Measurements from ENCODE around the gene ZNF19.
A peak's percentile ranks its signal among the peaks of the same experiment; 100 is the strongest.
"Not testable (repeated sequence)": the region's sequence is repeated elsewhere in the genome, so short reads cannot be mapped to it uniquely, and the experiment has no call there.

ZNF19 gene

GRCh38 chr16:71489122-71489521, at the start of gene ZNF19:
ZNF19 (minus strand) TSS chr16:71489324; CDS start chr16:71482114, 7,210 bp downstream.
- DNase-seq (ENCODE audit: low read depth in 2 of 2), result no peak

GRCh38 chr16:71537643-71538042, 48.5 kb upstream of the ZNF19 start:
- peak in 1 of 2 donors; percentile 10 for DNase-seq (ENCODE audit: low read depth in 2 of 2)

GRCh38 chr16:71536752-71537499, 47.8 kb upstream of the ZNF19 start:
- no peak for DNase-seq (ENCODE audit: low read depth in 2 of 2)

- no peak for DNase-seq (ENCODE audit: low read depth in 2 of 2)
Measured at GRCh38 chr16:71532366-71532765, 43.2 kb upstream of the ZNF19 start.

GRCh38 chr16:71528863-71529262, 39.7 kb upstream of the ZNF19 start:
- no peak for DNase-seq (ENCODE audit: low read depth in 2 of 2)

- no peak for DNase-seq (ENCODE audit: low read depth in 2 of 2)
Measured at GRCh38 chr16:71528257-71528656, 39.1 kb upstream of the ZNF19 start.

GRCh38 chr16:71526111-71526631, 37.0 kb upstream of the ZNF19 start, which contains the start of gene CHST4:
CHST4 (plus strand) TSS chr16:71526426; CDS start chr16:71536678, 10,252 bp downstream.
- no peak for DNase-seq (ENCODE audit: low read depth in 2 of 2)

GRCh38 chr16:71524566-71525553, 35.7 kb upstream of the ZNF19 start:
- no peak for DNase-seq (ENCODE audit: low read depth in 2 of 2)

- DNase-seq (ENCODE audit: low read depth in 2 of 2), result no peak
Measured at GRCh38 chr16:71520550-71520949, 31.4 kb upstream of the ZNF19 start.

- DNase-seq (ENCODE audit: low read depth in 2 of 2), result no peak
Measured at GRCh38 chr16:71515026-71515425, 25.9 kb upstream of the ZNF19 start.

- no peak for DNase-seq (ENCODE audit: low read depth in 2 of 2)
Measured at GRCh38 chr16:71514476-71514875, 25.4 kb upstream of the ZNF19 start.

GRCh38 chr16:71513302-71513701, 24.2 kb upstream of the ZNF19 start:
- DNase-seq (ENCODE audit: low read depth in 2 of 2), result no peak

- DNase-seq (ENCODE audit: low read depth in 2 of 2), result no peak
Measured at GRCh38 chr16:71507061-71507460, 17.9 kb upstream of the ZNF19 start.

GRCh38 chr16:71504901-71505300, 15.8 kb upstream of the ZNF19 start:
- no peak for DNase-seq (ENCODE audit: low read depth in 2 of 2)

GRCh38 chr16:71504051-71504450, 14.9 kb upstream of the ZNF19 start:
- not testable (repeated sequence) for DNase-seq (ENCODE audit: low read depth in 2 of 2)

GRCh38 chr16:71501547-71501946, 12.4 kb upstream of the ZNF19 start:
- no peak for DNase-seq (ENCODE audit: low read depth in 2 of 2)

- DNase-seq (ENCODE audit: low read depth in 2 of 2), result no peak
Measured at GRCh38 chr16:71500964-71501363, 11.8 kb upstream of the ZNF19 start.

GRCh38 chr16:71499775-71500364, 10.7 kb upstream of the ZNF19 start:
- peak in 1 of 2 donors; percentile 36 for DNase-seq (ENCODE audit: low read depth in 2 of 2)

- no peak for DNase-seq (ENCODE audit: low read depth in 2 of 2)
Measured at GRCh38 chr16:71498031-71498430, 8.9 kb upstream of the ZNF19 start.

- DNase-seq (ENCODE audit: low read depth in 2 of 2), result no peak
Measured at GRCh38 chr16:71493213-71493612, 4.1 kb upstream of the ZNF19 start.

- DNase-seq (ENCODE audit: low read depth in 2 of 2), result no peak
Measured at GRCh38 chr16:71492786-71493185, 3.7 kb upstream of the ZNF19 start.

GRCh38 chr16:71491054-71491453, 1.9 kb upstream of the ZNF19 start:
- no peak for DNase-seq (ENCODE audit: low read depth in 2 of 2)

All from activated CD4-positive, alpha-beta T cell treated with anti-CD3 and anti-CD28 coated beads for 24 hours (primary cell).